ENCODE data around the gene STAC3. TPM values are rescaled to one million over a fixed set of nuclear protein-coding genes. Genes with fewer than 3 reads are reported as not detected.

STAC3 gene
- total RNA-seq, 1 experiment from 2014 or later: 2.8 TPM

DNA sequence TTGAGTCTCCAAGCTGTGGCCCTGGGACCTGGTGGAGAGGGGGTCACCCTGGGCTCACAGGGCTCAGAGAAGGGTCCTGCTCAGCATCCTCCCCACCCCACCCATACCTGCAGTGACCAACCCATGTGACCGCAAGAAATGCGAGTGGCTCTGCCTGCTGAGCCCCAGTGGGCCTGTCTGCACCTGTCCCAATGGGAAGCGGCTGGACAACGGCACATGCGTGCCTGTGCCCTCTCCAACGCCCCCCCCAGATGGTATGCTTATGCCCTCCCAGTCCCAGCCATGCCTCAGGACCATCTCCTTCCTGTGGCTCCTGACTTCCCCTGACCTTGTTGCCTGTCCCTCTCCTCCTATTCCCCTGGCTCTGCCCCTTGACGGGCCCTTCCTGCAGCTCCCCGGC, 41.1 kb downstream of the STAC3 start:
- no peak overlapping the region for H2BK12ac ChIP-seq (ENCODE audit: insufficient read length, low read depth, low read length)
- H3K9me3 Mint-ChIP-seq: no peaks in the 10 kb centered on the region
- H3K36me3 Mint-ChIP-seq (ENCODE audit: insufficient read depth in 1 of 3, low read depth in 3 of 3): peaks cover 36 to 62% (median 62%) of the 10 kb centered on the region in 3 experiments
- H3K27ac ChIP-seq (ENCODE audit: insufficient read length, low read depth, low read length): no peak overlapping the region
- H3K79me2 ChIP-seq (ENCODE audit: insufficient read depth, low read length): no peaks in the 10 kb centered on the region
- H3K79me1 ChIP-seq (ENCODE audit: insufficient read depth, low read depth, low read length, poor library complexity, severe bottlenecking): no peaks in the 10 kb centered on the region
- H3K27ac Mint-ChIP-seq: no peak overlapping the region
- H3K4me1 ChIP-seq (ENCODE audit: insufficient read depth, low read length): peaks cover 8% of the 10 kb centered on the region
- H2BK15ac ChIP-seq (ENCODE audit: low read depth, low read length): no peak overlapping the region
- no peak overlapping the region for H3K4me3 Mint-ChIP-seq
- no peak overlapping the region for H2AFZ ChIP-seq (ENCODE audit: low read length)
- H3K4me1 Mint-ChIP-seq: peaks cover 19% of the 10 kb centered on the region in 2 experiments
- no peak overlapping the region for H3K56ac ChIP-seq (ENCODE audit: insufficient read length, low read depth, low read length)
- no peak overlapping the region for H2BK120ac ChIP-seq (ENCODE audit: low read depth, low read length, poor library complexity, severe bottlenecking)
- H3K4ac ChIP-seq (ENCODE audit: low read depth, low read length): no peak overlapping the region
- WGBS (ENCODE audit: extremely low coverage, insufficient read length, low lambda C conversion rate): no CpG with 5 or more reads among the region's 8 CpGs
- H3K9ac ChIP-seq (ENCODE audit: extremely low read depth, insufficient read length, low read length): no peak overlapping the region
- no peak overlapping the region for H4K5ac ChIP-seq (ENCODE audit: insufficient read length, low read depth, low read length)
- H3T11ph ChIP-seq (ENCODE audit: low read length): no peak overlapping the region
- H4K20me1 ChIP-seq (ENCODE audit: control insufficient read depth, insufficient read depth, insufficient read length): no peaks in the 10 kb centered on the region
- no peak overlapping the region for H2BK20ac ChIP-seq (ENCODE audit: low read depth, low read length, poor library complexity, severe bottlenecking)
- no peaks in the 10 kb centered on the region for H3K23me2 ChIP-seq (ENCODE audit: insufficient read length, low read depth, low read length, poor library complexity, severe bottlenecking)
- H2AK5ac ChIP-seq (ENCODE audit: insufficient read length, low read length): no peak overlapping the region
- H2BK5ac ChIP-seq (ENCODE audit: insufficient read length, low read length): no peak overlapping the region
- no peak overlapping the region for H3K18ac ChIP-seq (ENCODE audit: insufficient read length, low read depth, low read length)
- peaks cover 5% of the 10 kb centered on the region for H3K27me3 ChIP-seq (ENCODE audit: insufficient read depth, low read length)
- TF ChIP-seq, protein P1, sequence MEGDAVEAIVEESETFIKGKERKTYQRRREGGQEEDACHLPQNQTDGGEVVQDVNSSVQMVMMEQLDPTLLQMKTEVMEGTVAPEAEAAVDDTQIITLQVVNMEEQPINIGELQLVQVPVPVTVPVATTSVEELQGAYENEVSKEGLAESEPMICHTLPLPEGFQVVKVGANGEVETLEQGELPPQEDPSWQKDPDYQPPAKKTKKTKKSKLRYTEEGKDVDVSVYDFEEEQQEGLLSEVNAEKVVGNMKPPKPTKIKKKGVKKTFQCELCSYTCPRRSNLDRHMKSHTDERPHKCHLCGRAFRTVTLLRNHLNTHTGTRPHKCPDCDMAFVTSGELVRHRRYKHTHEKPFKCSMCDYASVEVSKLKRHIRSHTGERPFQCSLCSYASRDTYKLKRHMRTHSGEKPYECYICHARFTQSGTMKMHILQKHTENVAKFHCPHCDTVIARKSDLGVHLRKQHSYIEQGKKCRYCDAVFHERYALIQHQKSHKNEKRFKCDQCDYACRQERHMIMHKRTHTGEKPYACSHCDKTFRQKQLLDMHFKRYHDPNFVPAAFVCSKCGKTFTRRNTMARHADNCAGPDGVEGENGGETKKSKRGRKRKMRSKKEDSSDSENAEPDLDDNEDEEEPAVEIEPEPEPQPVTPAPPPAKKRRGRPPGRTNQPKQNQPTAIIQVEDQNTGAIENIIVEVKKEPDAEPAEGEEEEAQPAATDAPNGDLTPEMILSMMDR (conservative IDR thresholded peaks at IDR 0.05): no peak
- no peak overlapping the region for H4K8ac ChIP-seq (replicated peaks; ENCODE audit: insufficient read length, low read depth, low read length)
- no peak overlapping the region for H3K4me2 ChIP-seq (ENCODE audit: insufficient read depth, insufficient read length, low read length)
- DNase-seq: no peak
- no peak overlapping the region for H3K23ac ChIP-seq (ENCODE audit: insufficient read length, low read depth, low read length)
- no peak overlapping the region for H3K14ac ChIP-seq (ENCODE audit: insufficient read depth, low read length)
- H4K91ac ChIP-seq (ENCODE audit: insufficient read length, low read depth, low read length): no peak overlapping the region
- peaks cover 17% of the 10 kb centered on the region for H3K27me3 Mint-ChIP-seq (ENCODE audit: low read depth)
- no peaks in the 10 kb centered on the region for H3K9me3 ChIP-seq (ENCODE audit: control insufficient read depth, low read depth, low read length)

Measured in H9 (cell line).